ENCODE data around the gene TSPAN11.

- no peak for TF ChIP-seq CTCF (IDR thresholded peaks at IDR 0.05; ENCODE audit: poor library complexity)
- TF ChIP-seq EZH2phosphoT487 (IDR thresholded peaks at IDR 0.05; ENCODE audit: low read depth, severe bottlenecking, unreplicated experiment): no peak
- TF ChIP-seq EZH2 (IDR thresholded peaks at IDR 0.05; ENCODE audit: borderline replicate concordance): no peak
These were observed 95.4 kb downstream of the TSPAN11 start for GRCh38 chr12:31021809-31022494.

Measured in hepatocyte (in vitro differentiated cells).